ENCODE data around the gene GTF3C1. TPM values are rescaled to one million over a fixed set of nuclear protein-coding genes. Genes with fewer than 3 reads are reported as not detected.
"Not testable (repeated sequence)": the region's sequence is repeated elsewhere in the genome, so short reads cannot be mapped to it uniquely, and the experiment has no call there.

The GTF3C1 gene
- total RNA-seq, 2 donors from 2014 or later = 53.3 to 70.0 TPM

DNA sequence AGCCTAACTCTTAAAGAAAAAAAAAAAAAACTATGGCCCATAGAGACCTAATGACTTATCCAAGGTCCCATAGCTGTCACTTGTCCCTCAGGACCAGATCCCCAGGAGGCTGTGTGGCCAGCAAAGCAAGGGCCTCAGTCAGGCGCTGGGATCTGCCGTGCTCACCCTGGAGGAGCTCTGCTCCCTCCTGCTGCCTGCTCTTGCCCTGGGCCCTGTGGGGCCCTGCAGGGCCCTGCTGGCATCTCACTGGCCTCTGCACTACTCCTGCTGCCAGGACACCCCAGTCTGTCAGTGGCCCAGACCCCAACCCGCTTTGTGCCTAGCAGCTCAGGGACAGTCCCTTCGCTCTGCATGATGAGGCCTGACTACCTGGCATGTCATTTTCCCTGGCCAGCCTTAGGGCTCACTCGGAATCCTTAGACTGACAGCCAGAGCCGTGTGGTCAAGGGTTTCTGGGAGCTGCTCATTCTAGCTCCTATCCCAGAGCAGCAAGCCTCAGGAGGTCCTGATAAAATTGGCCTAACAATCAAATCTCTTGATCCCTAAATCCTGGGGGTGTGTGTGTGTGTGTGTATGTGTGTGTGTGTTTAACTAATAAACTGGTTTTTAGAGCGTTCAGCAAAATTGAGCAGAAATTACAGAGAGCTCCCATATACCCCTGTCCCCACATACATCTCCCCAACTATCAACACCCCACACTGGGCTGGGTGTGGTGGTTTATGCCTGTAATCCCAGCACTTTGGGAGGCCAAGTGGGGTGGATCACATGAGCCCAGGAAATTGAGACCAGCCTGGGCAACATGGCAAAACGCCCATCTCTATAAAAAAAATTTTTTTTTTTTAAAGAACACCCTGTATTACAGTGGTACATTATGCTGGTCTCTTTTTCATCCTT is 22.0 kb upstream of the GTF3C1 start:
- Mint-ChIP-seq H3K27ac (no peak overlapping the region), H3K36me3 (no peaks in the 10 kb centered on the region), H3K9me3 (no peaks in the 10 kb centered on the region)
- DNase-seq (ENCODE audit: low spot score in 2 of 2) (no peak), ATAC-seq (no peak)

- not testable (repeated sequence) for H3K36me3 Mint-ChIP-seq; ATAC-seq; H3K9me3 Mint-ChIP-seq; H3K27ac Mint-ChIP-seq; DNase-seq (ENCODE audit: low spot score in 2 of 2)
These were observed 21.3 kb upstream of the GTF3C1 start for GRCh38 chr16:27570986-27571385.

GRCh38 chr16:27568077-27568476 is 18.4 kb upstream of the GTF3C1 start:
- H3K9me3 Mint-ChIP-seq = no peaks in the 10 kb centered on the region
- H3K36me3 Mint-ChIP-seq = no peaks in the 10 kb centered on the region
- ATAC-seq (no peak), DNase-seq (ENCODE audit: low spot score in 2 of 2) (no peak)
- H3K27ac Mint-ChIP-seq = no peak overlapping the region

DNA sequence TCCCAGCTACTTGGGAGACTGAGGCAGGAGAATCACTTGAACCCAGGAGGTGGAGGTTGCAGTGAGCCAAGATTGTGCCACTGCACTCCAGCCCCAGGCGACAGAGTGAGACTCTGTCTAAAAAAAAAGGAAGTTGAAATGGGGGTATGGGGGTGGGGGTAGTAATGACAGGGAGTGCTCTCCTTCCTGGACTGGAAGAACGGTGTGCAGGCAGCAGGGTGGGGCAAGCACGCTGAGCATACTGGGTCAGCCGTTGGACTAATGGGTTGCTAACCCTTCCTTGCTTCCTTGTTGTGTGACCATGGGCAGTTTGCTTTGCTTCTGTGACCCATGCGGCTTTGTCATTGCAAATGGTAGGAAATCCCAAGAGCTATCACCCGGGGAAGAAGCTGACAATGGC is 16.7 kb upstream of the GTF3C1 start:
- DNase-seq (ENCODE audit: low spot score in 2 of 2) = no peak
- H3K27ac Mint-ChIP-seq = no peak overlapping the region
- no peak for ATAC-seq
- no peaks in the 10 kb centered on the region for H3K9me3 Mint-ChIP-seq
- no peaks in the 10 kb centered on the region for H3K36me3 Mint-ChIP-seq

DNA sequence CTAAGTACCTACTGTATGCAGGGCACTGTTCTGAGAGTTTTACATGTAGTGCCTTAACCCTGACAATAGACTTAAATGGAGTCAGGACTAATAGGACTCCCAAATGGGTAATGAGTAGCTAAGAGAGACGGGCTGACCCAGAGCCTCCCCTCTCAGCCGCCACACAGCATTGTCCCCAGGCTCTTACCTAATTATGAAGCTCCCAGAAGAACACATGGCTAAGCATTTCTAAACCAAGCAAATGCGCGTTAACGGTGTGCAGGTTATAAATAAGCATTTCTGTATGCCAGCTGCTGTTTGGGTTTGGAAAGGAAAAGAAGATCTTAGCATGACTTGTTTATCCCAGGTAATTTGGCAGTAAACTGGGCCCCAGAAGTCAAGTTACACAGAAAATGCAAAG is 14.5 kb upstream of the GTF3C1 start:
- no peak for ATAC-seq
- H3K27ac Mint-ChIP-seq = no peak overlapping the region
- no peaks in the 10 kb centered on the region for H3K9me3 Mint-ChIP-seq
- H3K36me3 Mint-ChIP-seq = no peaks in the 10 kb centered on the region
- DNase-seq (ENCODE audit: low spot score in 2 of 2) = no peak

DNA sequence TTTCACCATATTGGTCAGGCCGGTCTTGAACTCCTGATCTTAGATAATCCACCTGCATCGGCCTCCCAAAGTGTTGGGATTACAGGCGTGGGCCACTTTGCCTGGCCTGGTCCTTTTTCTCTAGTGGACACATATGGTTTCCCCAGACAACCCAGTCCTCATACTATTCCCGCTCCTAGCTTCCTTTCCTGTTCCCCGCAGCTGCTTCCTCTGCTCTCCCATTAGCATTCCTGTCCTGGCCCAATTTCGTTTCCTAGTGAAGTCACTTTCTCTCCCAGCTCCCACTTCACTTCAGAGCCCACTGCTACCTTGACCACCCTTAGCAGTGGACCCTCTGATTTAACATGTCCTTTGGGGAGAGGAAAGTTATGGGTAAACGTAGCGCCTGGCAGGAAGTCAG is 11.5 kb upstream of the GTF3C1 start:
- ATAC-seq = no peak
- Mint-ChIP-seq H3K27ac (no peak overlapping the region), H3K36me3 (no peaks in the 10 kb centered on the region), H3K9me3 (no peaks in the 10 kb centered on the region)
- DNase-seq (ENCODE audit: low spot score in 2 of 2) = no peak

DNA sequence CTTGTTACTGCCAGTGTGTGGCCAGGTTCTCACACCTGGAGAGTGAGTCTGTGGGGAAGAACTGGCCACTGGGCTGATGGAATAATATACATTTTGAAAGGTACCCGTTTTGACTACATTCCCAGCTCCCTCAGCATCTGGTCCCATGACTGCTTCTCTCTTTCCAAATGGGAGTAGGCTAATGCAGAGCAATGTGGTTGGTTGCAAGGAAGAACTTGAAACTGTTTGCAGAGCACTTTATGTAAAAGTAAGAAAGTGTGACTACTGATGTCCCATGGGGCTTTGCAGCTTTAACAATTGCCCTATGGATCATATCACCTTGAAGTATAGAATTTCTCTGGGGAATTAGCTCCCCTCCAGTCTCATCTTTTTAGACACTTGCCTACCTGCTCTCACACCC is 9.2 kb upstream of the GTF3C1 start:
- ATAC-seq (no peak), DNase-seq (ENCODE audit: low spot score in 2 of 2) (no peak)
- no peaks in the 10 kb centered on the region for H3K36me3 Mint-ChIP-seq
- H3K9me3 Mint-ChIP-seq = no peaks in the 10 kb centered on the region
- H3K27ac Mint-ChIP-seq = peak overlapping the region in 1 of 2 donors; percentile 57

DNA sequence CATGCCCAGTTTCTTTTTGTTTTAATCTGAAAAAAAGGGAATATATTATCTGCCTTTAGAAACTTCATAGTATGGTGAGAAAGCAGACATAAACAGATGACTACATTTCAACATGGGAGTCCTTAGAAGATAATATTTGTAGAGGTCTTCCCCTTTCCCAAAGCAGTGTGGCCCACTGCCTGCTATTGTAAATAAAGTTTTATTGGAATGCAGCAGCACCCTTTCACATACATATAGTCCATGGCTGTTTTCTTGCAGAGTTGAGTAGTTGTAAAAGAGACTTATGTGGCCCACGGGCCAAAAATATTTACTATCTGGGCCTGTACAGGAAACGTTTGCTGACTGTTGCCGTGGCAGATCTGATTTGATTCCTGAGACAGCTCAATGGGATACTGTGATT is 8.7 kb upstream of the GTF3C1 start:
- Mint-ChIP-seq H3K36me3 (no peaks in the 10 kb centered on the region), H3K9me3 (no peaks in the 10 kb centered on the region), H3K27ac (no peak overlapping the region)
- ATAC-seq (no peak), DNase-seq (ENCODE audit: low spot score in 2 of 2) (no peak)

DNA sequence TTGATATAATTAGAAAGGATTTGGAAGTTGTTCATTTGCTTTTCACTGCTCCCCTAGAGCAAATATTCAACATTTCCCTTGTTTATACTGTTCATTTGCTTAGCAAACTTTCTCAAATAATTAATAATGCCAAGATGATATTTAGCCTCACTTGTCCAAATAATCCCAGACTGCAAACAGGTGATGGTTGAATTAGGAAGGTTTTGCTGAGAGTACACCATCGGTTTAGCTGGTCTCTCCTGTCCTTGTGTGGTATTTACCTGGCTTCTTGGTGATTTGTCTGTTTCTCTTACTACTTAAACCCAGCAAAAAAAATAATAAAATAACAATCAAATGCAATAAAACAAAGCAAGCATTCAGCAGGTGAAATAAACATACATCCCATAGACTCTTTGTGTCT is 6.8 kb upstream of the GTF3C1 start:
- ATAC-seq (no peak), DNase-seq (ENCODE audit: low spot score in 2 of 2) (no peak)
- H3K9me3 Mint-ChIP-seq = no peaks in the 10 kb centered on the region
- H3K27ac Mint-ChIP-seq = no peak overlapping the region
- H3K36me3 Mint-ChIP-seq = no peaks in the 10 kb centered on the region

DNA sequence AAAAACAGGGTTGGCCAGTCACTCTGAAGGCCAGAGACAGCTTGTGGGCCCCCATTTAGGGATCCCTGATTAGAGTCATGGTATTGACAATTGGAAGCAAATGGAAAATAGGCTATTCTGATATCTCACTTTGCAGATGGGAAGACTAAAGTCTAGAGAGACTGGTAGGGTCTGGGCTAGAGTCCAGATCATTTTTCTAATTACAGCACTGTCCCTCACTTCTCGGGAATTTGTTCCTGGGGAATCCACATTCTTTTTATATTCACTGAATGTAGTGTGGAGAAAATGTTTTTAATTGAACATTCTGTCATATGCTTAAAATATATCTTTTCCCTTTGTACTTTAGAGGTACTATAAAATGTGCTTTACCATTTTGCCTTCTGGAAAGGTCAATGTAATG is 1.3 kb upstream of the GTF3C1 start:
- DNase-seq (ENCODE audit: low spot score in 2 of 2) (no peak), ATAC-seq (no peak)
- peak overlapping the region; percentile 9 to 99 for H3K27ac Mint-ChIP-seq
- no peaks in the 10 kb centered on the region for H3K9me3 Mint-ChIP-seq
- H3K36me3 Mint-ChIP-seq = peaks cover 4 to 12% of the 10 kb centered on the region in 2 donors

GRCh38 chr16:27550582-27550920 is 838 bp upstream of the GTF3C1 start:
- Mint-ChIP-seq H3K36me3 (peaks cover 4 to 12% of the 10 kb centered on the region in 2 donors), H3K9me3 (no peaks in the 10 kb centered on the region), H3K27ac (peak overlapping the region; percentile 99 to 100)
- DNase-seq (ENCODE audit: low spot score in 2 of 2) (no peak), ATAC-seq (no peak)

- ATAC-seq (peak; percentile 44 to 46), DNase-seq (ENCODE audit: low spot score in 2 of 2) (peak in 1 of 2 donors; percentile 57)
- peaks cover 4 to 12% of the 10 kb centered on the region in 2 donors for H3K36me3 Mint-ChIP-seq
- no peaks in the 10 kb centered on the region for H3K9me3 Mint-ChIP-seq
- H3K27ac Mint-ChIP-seq = peak overlapping the region; percentile 99 to 100
These were observed 308 bp downstream of the GTF3C1 start for GRCh38 chr16:27549464-27549745.

- no peak for ATAC-seq
- H3K36me3 Mint-ChIP-seq = peaks cover 9 to 12% of the 10 kb centered on the region in 2 donors
- DNase-seq (ENCODE audit: low spot score in 2 of 2) = no peak
- no peaks in the 10 kb centered on the region for H3K9me3 Mint-ChIP-seq
- H3K27ac Mint-ChIP-seq = no peak overlapping the region
These were observed 1.9 kb downstream of the GTF3C1 start for GRCh38 chr16:27547851-27548250.

- Mint-ChIP-seq H3K27ac (peak overlapping the region; percentile 42 to 61), H3K9me3 (no peaks in the 10 kb centered on the region), H3K36me3 (peaks cover 9 to 12% of the 10 kb centered on the region in 2 donors)
- DNase-seq (ENCODE audit: low spot score in 2 of 2) = no peak
- no peak for ATAC-seq
These were observed 2.6 kb downstream of the GTF3C1 start for GRCh38 chr16:27547134-27547533.

GRCh38 chr16:27544671-27545070 is 5.0 kb downstream of the GTF3C1 start:
- H3K27ac Mint-ChIP-seq = peak overlapping the region in 1 of 2 donors; percentile 17
- no peak for DNase-seq (ENCODE audit: low spot score in 2 of 2)
- peaks cover 22% of the 10 kb centered on the region in 2 donors for H3K36me3 Mint-ChIP-seq
- no peaks in the 10 kb centered on the region for H3K9me3 Mint-ChIP-seq
- ATAC-seq = no peak

- DNase-seq (ENCODE audit: low spot score in 2 of 2) (no peak), ATAC-seq (no peak)
- peak overlapping the region in 1 of 2 donors; percentile 81 for H3K27ac Mint-ChIP-seq
- peaks cover 24 to 31% of the 10 kb centered on the region in 2 donors for H3K36me3 Mint-ChIP-seq
- H3K9me3 Mint-ChIP-seq = no peaks in the 10 kb centered on the region
These were observed 5.9 kb downstream of the GTF3C1 start for GRCh38 chr16:27543801-27544200.

DNA sequence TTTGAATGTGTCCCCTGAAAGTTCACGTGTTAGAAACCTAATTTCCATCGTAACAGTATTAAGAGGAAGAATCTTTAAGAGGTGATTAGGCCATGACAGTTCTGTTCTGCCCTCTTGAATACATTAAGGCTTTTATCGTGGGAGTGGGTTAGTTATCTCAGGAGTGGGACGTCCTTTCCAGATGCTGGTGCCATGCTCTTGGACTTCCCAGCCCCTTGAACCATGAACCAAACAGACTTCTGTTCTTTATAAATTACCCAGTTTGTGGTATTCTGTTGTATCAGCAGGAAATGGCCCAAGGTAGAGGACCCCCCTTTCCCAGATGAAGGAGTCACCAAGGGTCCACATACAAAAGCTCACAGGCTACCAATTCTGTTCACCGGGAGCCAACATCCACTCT is 10.1 kb downstream of the GTF3C1 start:
- DNase-seq (ENCODE audit: low spot score in 2 of 2) = no peak
- no peaks in the 10 kb centered on the region for H3K9me3 Mint-ChIP-seq
- peaks cover 34 to 40% of the 10 kb centered on the region in 2 donors for H3K36me3 Mint-ChIP-seq
- no peak for ATAC-seq
- H3K27ac Mint-ChIP-seq = peak overlapping the region; percentile 8 to 80

GRCh38 chr16:27539120-27539519 is 10.6 kb downstream of the GTF3C1 start:
- DNase-seq (ENCODE audit: low spot score in 2 of 2) (no peak), ATAC-seq (peak; percentile 31 to 35)
- Mint-ChIP-seq H3K9me3 (no peaks in the 10 kb centered on the region), H3K36me3 (peaks cover 34 to 40% of the 10 kb centered on the region in 2 donors), H3K27ac (peak overlapping the region; percentile 80 to 84)
